ENCODE data around the gene STK24.
"Not testable (repeated sequence)": the region's sequence is repeated elsewhere in the genome, so short reads cannot be mapped to it uniquely, and the experiment has no call there.

The STK24 gene

GRCh38 chr13:98436233-98436910 lies 140.5 kb downstream of the STK24 start:
- DNase-seq (ENCODE audit: low read depth in 2 of 2): no peak

- no peak for DNase-seq (ENCODE audit: low read depth in 2 of 2)
Observed at GRCh38 chr13:98435376-98435775, 141.5 kb downstream of the STK24 start.

GRCh38 chr13:98434060-98434459 lies 142.8 kb downstream of the STK24 start:
- DNase-seq (ENCODE audit: low read depth in 2 of 2): no peak

DNA sequence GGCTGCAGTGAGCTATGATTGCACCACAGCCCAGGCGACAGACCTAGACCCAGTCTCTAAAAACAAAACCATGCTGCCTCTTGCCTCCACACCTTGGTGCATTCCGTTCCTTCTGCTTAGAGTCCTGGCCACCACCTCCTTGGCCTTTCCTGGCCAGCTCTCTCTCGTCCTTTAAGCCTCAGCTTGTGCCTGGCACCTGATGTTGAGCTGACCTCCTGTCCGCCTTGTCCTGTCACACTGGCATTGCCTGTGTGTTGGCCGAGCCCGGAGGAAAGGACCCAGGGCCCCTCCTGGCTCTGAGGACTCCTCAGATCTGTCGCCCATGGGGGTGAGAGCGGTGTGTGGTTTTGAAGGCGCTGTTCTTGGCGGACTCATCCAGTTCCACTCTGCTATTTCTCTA lies 143.3 kb downstream of the STK24 start:
- DNase-seq (ENCODE audit: low read depth in 2 of 2): no peak

DNA sequence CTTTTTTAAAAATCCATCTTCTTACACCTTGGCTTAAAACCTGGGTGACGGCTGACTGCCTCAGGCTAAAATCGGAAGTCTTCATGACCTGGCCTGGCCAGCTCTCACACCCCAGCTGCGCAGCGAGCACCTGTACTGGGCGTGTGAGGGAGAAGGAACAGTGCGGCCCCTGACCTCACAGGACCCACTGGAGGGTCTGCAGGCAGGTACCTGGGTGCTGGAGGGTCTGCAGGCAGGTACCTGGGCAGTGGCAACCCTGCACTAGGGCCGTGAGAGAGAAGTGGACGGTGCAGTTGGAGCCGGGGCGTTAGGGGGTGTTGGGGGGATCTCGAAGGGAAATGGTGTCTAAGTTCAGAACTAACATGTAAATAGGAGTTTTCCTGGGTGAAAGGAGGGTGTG lies 144.3 kb downstream of the STK24 start:
- no peak for DNase-seq (ENCODE audit: low read depth in 2 of 2)

DNA sequence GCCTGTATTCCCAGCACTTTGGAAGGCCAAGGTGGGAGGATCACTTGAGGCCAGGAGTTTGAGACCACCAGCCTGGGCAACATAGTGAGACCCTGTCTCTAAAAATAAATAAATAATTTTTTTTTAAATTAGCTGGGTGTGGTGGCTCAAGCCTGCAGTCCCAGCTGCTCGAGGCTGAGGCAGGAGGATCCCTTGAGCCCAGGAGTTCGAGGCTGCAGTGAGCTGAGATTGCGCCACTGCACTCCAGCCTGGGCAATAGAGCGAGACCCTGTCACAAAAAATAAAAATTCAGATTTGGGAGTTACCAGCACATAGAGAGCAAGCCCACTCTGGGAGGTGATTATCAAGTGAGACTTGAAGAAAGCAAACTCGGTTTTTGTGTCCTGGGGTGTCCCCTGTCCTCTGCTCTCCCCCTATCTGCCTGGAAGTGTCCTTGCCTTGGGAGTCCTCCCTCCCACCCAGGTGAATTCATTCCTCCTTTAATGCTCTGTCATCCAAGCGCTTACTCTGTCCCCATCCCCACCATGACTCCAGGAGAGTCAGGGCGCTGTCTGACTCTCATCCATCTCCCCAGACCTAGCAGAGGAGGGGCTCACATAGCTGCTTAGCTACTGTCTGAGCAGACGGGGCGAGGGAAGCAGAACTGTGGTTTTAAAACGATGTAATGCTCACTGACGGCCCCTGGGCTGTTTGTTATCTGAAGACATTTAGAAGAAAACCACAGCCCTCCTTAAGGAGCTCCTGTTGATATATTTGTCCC lies 146.8 kb downstream of the STK24 start:
- DNase-seq (ENCODE audit: low read depth in 2 of 2): no peak

- no peak for DNase-seq (ENCODE audit: low read depth in 2 of 2)
Observed at GRCh38 chr13:98429531-98429930, 147.4 kb downstream of the STK24 start.

- no peak for DNase-seq (ENCODE audit: low read depth in 2 of 2)
Observed at GRCh38 chr13:98429081-98429480, 147.8 kb downstream of the STK24 start.

GRCh38 chr13:98428256-98428966 lies 148.5 kb downstream of the STK24 start:
- DNase-seq (ENCODE audit: low read depth in 2 of 2): no peak

- no peak for DNase-seq (ENCODE audit: low read depth in 2 of 2)
Observed at GRCh38 chr13:98427331-98427995, 149.4 kb downstream of the STK24 start.

DNA sequence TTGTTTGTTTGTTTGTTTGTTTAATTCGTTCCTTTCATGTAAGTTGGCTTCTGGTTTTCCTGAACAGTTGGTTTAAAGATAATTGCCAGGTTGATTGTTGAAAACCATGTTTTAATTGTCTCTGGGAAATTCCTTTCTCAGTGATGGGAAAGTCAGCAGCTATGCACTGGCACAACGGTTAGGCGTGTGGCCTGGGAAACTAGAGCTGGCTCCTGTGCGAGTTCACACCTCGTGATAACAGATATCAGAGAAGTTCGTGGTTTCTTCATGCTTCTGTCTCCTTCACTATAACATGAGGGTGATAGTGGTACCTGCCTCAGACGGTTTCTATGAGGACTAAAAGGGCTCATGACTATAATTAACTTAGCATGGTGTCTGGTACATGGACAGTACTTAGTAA lies 153.5 kb downstream of the STK24 start:
- no peak for DNase-seq (ENCODE audit: low read depth in 2 of 2)

DNA sequence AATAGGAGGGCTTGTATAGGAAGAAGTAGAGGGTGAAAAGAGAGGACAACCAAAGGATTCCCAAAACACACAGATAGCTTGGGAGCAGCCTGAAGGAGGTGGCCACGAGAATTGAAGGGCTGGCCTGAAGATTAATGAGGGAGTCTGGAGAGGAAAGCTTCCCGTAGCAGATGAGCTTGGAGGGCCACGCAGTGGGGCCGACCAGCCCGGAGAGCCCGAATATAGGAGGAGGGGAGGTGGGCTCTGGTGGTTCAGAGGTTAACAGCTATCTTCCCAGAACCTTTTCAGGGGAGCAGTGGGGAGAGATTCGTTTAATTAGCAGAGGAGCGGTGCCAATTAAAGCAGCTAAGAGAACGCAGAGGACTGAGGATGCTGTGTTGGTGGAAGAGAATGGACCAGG lies 154.9 kb downstream of the STK24 start:
- DNase-seq (ENCODE audit: low read depth in 2 of 2): no peak

DNA sequence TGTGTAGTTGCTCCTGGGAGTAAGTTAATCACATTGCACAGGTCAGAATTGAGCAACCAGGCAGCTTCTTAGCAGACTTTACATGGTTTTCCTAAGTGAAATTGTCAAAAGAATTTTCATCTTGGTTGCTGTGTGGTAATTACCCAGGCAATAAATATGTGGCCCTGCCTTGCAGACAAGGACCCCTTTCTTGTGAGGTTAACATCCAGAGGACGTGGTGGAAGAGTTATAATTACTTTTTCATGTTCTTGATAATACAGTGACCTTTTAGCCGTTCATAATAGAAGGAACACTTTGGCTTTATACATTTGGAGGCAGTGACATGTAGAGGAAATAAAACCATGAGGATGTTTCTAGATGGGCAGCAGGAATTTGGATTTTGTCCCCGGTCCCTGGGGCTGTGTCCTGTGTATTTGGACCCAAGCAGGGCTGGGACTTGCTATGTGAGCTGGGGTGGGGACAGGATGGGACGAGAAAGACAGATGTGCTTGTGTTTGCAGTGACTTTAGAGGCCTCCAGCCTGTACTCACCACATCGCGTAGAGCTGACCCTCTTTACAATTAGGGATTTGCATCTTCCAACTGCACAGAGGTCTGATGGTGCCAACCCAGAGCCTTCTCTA lies 156.2 kb downstream of the STK24 start:
- no peak for DNase-seq (ENCODE audit: low read depth in 2 of 2)

GRCh38 chr13:98419786-98420553 lies 156.9 kb downstream of the STK24 start:
- DNase-seq (ENCODE audit: low read depth in 2 of 2): no peak

- no peak for DNase-seq (ENCODE audit: low read depth in 2 of 2)
Observed at GRCh38 chr13:98416408-98416807, 160.5 kb downstream of the STK24 start.

GRCh38 chr13:98415326-98416070 lies 161.4 kb downstream of the STK24 start:
- DNase-seq (ENCODE audit: low read depth in 2 of 2): no peak

- no peak for DNase-seq (ENCODE audit: low read depth in 2 of 2)
Observed at GRCh38 chr13:98413796-98414195, 163.1 kb downstream of the STK24 start.

- DNase-seq (ENCODE audit: low read depth in 2 of 2): not testable (repeated sequence)
Observed at GRCh38 chr13:98413278-98413677, 163.6 kb downstream of the STK24 start.

DNA sequence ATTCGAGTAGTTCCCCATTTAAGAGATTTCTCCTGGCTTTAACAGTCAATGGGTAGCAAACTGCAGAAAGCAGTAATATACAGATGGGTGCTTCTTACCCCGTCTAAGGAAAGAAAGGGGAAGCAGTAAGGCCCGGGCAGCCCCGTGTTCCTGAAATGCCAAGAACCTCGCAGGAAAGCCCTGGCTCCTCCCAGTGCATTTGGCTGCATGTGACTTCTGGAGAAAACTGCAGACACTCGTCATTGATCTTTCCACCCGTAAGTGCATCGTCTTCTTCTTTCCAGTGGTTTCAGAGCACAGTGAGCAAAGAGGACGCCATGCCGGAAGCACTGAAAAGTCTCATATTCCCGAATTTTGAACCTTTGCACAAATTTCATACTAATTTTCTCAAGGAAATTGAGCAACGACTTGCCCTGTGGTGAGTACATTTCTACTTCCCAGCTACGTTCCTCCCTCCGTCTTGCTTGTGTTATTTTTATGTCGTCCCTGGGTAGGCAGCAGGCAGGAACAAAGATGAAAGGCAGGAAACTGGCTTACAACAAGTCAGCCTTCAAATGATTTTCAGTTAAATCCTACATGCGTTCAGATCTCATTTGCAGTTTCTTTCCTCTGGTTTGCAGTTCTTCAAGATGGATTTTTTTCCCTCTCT lies 165.2 kb downstream of the STK24 start:
- no peak for DNase-seq (ENCODE audit: low read depth in 2 of 2)

- DNase-seq (ENCODE audit: low read depth in 2 of 2): no peak
Observed at GRCh38 chr13:98411013-98411412, 165.9 kb downstream of the STK24 start.

Measured in fibroblast of skin of left quadriceps (primary cell).